ENCODE data around the gene CDK14.

CDK14 gene

GRCh38 chr7:90841759-90842429 is 245.8 kb downstream of the CDK14 start:
- TF ChIP-seq, protein P1, sequence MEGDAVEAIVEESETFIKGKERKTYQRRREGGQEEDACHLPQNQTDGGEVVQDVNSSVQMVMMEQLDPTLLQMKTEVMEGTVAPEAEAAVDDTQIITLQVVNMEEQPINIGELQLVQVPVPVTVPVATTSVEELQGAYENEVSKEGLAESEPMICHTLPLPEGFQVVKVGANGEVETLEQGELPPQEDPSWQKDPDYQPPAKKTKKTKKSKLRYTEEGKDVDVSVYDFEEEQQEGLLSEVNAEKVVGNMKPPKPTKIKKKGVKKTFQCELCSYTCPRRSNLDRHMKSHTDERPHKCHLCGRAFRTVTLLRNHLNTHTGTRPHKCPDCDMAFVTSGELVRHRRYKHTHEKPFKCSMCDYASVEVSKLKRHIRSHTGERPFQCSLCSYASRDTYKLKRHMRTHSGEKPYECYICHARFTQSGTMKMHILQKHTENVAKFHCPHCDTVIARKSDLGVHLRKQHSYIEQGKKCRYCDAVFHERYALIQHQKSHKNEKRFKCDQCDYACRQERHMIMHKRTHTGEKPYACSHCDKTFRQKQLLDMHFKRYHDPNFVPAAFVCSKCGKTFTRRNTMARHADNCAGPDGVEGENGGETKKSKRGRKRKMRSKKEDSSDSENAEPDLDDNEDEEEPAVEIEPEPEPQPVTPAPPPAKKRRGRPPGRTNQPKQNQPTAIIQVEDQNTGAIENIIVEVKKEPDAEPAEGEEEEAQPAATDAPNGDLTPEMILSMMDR (IDR thresholded peaks at IDR 0.05; ENCODE audit: insufficient read depth, low read depth, low read length, missing control alignments), result no peak
- H3K4me3 ChIP-seq (ENCODE audit: low read depth, low read length), result no peak overlapping the region
- no peak for DNase-seq (ENCODE audit: low read depth)

DNA sequence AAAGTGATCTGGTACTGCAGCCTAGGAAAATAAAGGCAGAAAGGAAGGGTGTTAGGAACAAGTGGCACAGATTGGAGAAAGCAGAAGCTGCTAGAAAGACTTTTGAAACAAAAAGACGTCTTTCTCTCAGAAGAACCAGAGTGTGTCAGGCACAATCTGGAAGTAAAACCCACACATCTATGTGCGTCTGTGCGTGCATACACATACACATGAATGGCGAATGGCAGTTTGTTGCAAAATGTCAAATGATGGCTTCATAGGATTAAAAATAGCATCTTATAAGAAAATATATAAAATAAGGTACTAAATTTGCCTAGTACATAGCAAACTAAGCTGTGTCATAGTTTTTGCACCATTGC is 246.3 kb downstream of the CDK14 start:
- H3K4me3 ChIP-seq (ENCODE audit: low read depth, low read length), result no peak overlapping the region
- no peak for DNase-seq (ENCODE audit: low read depth)
- TF ChIP-seq, protein P1 (IDR thresholded peaks at IDR 0.05; ENCODE audit: insufficient read depth, low read depth, low read length, missing control alignments), result no peak

GRCh38 chr7:90843472-90843871 is 247.4 kb downstream of the CDK14 start:
- TF ChIP-seq, protein P1 (IDR thresholded peaks at IDR 0.05; ENCODE audit: insufficient read depth, low read depth, low read length, missing control alignments), result no peak
- no peak for DNase-seq (ENCODE audit: low read depth)
- no peak overlapping the region for H3K4me3 ChIP-seq (ENCODE audit: low read depth, low read length)

DNA sequence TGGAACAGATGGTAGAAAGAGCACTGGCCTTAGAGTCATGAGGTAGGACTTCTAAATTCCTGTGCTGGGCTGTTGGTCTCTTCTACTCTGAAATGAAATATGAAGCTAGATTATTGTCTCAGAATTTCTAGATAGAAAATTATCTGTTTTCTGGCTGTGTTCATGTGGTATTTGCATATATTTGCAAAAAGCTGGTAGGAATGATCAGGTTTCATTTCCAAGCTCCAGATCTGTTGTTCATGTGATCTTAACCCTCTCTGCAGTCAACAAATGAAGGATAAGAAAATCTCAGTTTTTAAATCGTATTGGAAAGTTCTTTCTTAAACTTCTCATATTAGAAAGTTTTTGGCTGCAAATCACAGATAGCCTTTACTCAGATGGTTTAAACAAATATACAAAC is 248.3 kb downstream of the CDK14 start:
- no peak for DNase-seq (ENCODE audit: low read depth)
- TF ChIP-seq, protein P1 (IDR thresholded peaks at IDR 0.05; ENCODE audit: insufficient read depth, low read depth, low read length, missing control alignments), result no peak
- no peak overlapping the region for H3K4me3 ChIP-seq (ENCODE audit: low read depth, low read length)

GRCh38 chr7:90846192-90846591 is 250.1 kb downstream of the CDK14 start:
- H3K4me3 ChIP-seq (ENCODE audit: low read depth, low read length), result no peak overlapping the region
- TF ChIP-seq, protein P1 (IDR thresholded peaks at IDR 0.05; ENCODE audit: insufficient read depth, low read depth, low read length, missing control alignments), result no peak
- DNase-seq (ENCODE audit: low read depth), result no peak

DNA sequence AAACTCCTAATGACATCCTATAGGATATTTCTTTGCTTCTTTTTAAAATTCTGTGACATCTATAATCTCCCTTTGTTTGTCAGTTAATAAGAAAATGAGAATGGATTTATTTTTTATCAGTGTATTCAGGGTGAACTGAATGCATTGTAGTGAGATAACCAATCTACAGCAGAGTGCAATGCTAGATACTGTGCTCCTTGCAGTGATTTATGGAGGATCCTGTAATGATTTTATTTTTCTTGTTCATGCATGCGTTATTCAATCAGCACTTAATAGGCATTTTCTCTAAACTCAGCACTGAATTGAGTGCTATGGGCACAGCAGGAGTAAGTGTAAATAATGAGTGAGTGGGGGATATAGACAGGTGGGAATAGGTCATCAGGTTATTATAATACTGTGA is 253.9 kb downstream of the CDK14 start:
- no peak for DNase-seq (ENCODE audit: low read depth)
- TF ChIP-seq, protein P1 (IDR thresholded peaks at IDR 0.05; ENCODE audit: insufficient read depth, low read depth, low read length, missing control alignments), result no peak
- no peak overlapping the region for H3K4me3 ChIP-seq (ENCODE audit: low read depth, low read length)

- TF ChIP-seq, protein P1 (IDR thresholded peaks at IDR 0.05; ENCODE audit: insufficient read depth, low read depth, low read length, missing control alignments), result no peak
- no peak for DNase-seq (ENCODE audit: low read depth)
- H3K4me3 ChIP-seq (ENCODE audit: low read depth, low read length), result no peak overlapping the region
These were observed 254.3 kb downstream of the CDK14 start for GRCh38 chr7:90850471-90850870.

Measured in GM12865 (cell line).